ENCODE measurements around the gene PLK5.

The PLK5 gene

GRCh38 chr19:1566392-1567115 is 42.7 kb downstream of the PLK5 start:
- Mint-ChIP-seq H3K4me1 (ENCODE audit: low read depth) (peaks cover 1% of the 10 kb centered on the region), H3K27ac (no peak overlapping the region), H3K9me3 (ENCODE audit: low read depth) (no peaks in the 10 kb centered on the region), H3K4me3 (no peak overlapping the region), H3K27me3 (no peaks in the 10 kb centered on the region), H3K36me3 (no peaks in the 10 kb centered on the region)

- H3K9me3 Mint-ChIP-seq (ENCODE audit: low read depth): no peaks in the 10 kb centered on the region
- no peaks in the 10 kb centered on the region for H3K36me3 Mint-ChIP-seq
- H3K27ac Mint-ChIP-seq: no peak overlapping the region
- H3K4me3 Mint-ChIP-seq: no peak overlapping the region
- H3K27me3 Mint-ChIP-seq: no peaks in the 10 kb centered on the region
- peaks cover 1% of the 10 kb centered on the region for H3K4me1 Mint-ChIP-seq (ENCODE audit: low read depth)
Observed at GRCh38 chr19:1567116-1567847, 43.4 kb downstream of the PLK5 start.

- H3K4me1 Mint-ChIP-seq (ENCODE audit: low read depth): peaks cover 1% of the 10 kb centered on the region
- no peaks in the 10 kb centered on the region for H3K36me3 Mint-ChIP-seq
- H3K4me3 Mint-ChIP-seq: no peak overlapping the region
- H3K9me3 Mint-ChIP-seq (ENCODE audit: low read depth): no peaks in the 10 kb centered on the region
- H3K27me3 Mint-ChIP-seq: no peaks in the 10 kb centered on the region
- H3K27ac Mint-ChIP-seq: no peak overlapping the region
Observed at GRCh38 chr19:1567848-1568227, 44.0 kb downstream of the PLK5 start.

GRCh38 chr19:1568320-1569019 is 44.6 kb downstream of the PLK5 start, which contains the start of gene MEX3D:
Gene MEX3D (minus strand): TSS chr19:1568325. CDS start chr19:1568058, 267 bp downstream.
- no peaks in the 10 kb centered on the region for H3K9me3 Mint-ChIP-seq (ENCODE audit: low read depth)
- H3K27me3 Mint-ChIP-seq: no peaks in the 10 kb centered on the region
- peak within 1 kb of the TSS; percentile 40 for H3K4me3 Mint-ChIP-seq
- no peaks in the 10 kb centered on the region for H3K36me3 Mint-ChIP-seq
- no peak within 1 kb of the TSS for H3K27ac Mint-ChIP-seq
- peaks cover 1% of the 10 kb centered on the region for H3K4me1 Mint-ChIP-seq (ENCODE audit: low read depth)

GRCh38 chr19:1569997-1570396 is 46.1 kb downstream of the PLK5 start:
- Mint-ChIP-seq H3K27ac (no peak overlapping the region), H3K27me3 (no peaks in the 10 kb centered on the region), H3K9me3 (ENCODE audit: low read depth) (no peaks in the 10 kb centered on the region), H3K4me1 (ENCODE audit: low read depth) (peaks cover 1% of the 10 kb centered on the region), H3K36me3 (no peaks in the 10 kb centered on the region), H3K4me3 (peak overlapping the region; percentile 53)

- Mint-ChIP-seq H3K4me3 (no peak overlapping the region), H3K4me1 (ENCODE audit: low read depth) (peaks cover 1% of the 10 kb centered on the region), H3K27me3 (no peaks in the 10 kb centered on the region), H3K9me3 (ENCODE audit: low read depth) (no peaks in the 10 kb centered on the region), H3K27ac (no peak overlapping the region), H3K36me3 (no peaks in the 10 kb centered on the region)
Observed at GRCh38 chr19:1570836-1571235, 47.0 kb downstream of the PLK5 start.

- H3K27ac Mint-ChIP-seq: no peak overlapping the region
Observed at GRCh38 chr19:1571358-1571757, 47.5 kb downstream of the PLK5 start.

GRCh38 chr19:1572795-1573194 is 48.9 kb downstream of the PLK5 start:
- no peak overlapping the region for H3K4me3 Mint-ChIP-seq
- no peak overlapping the region for H3K27ac Mint-ChIP-seq

More at GRCh38 chr19:1571358-1571757, 47.5 kb downstream of the PLK5 start:
- H3K4me3 Mint-ChIP-seq: no peak overlapping the region
- peaks cover 1% of the 10 kb centered on the region for H3K4me1 Mint-ChIP-seq (ENCODE audit: low read depth)
- no peaks in the 10 kb centered on the region for H3K36me3 Mint-ChIP-seq
- H3K27me3 Mint-ChIP-seq: no peaks in the 10 kb centered on the region
- H3K9me3 Mint-ChIP-seq (ENCODE audit: low read depth): no peaks in the 10 kb centered on the region

GRCh38 chr19:1574354-1575136 is 50.7 kb downstream of the PLK5 start:
- Mint-ChIP-seq H3K9me3 (ENCODE audit: low read depth) (no peaks in the 10 kb centered on the region), H3K27me3 (no peaks in the 10 kb centered on the region), H3K27ac (no peak overlapping the region), H3K36me3 (no peaks in the 10 kb centered on the region), H3K4me1 (ENCODE audit: low read depth) (peaks cover 1% of the 10 kb centered on the region), H3K4me3 (no peak overlapping the region)

More at GRCh38 chr19:1572795-1573194, 48.9 kb downstream of the PLK5 start:
- no peaks in the 10 kb centered on the region for H3K36me3 Mint-ChIP-seq
- H3K4me1 Mint-ChIP-seq (ENCODE audit: low read depth): peaks cover 1% of the 10 kb centered on the region
- no peaks in the 10 kb centered on the region for H3K27me3 Mint-ChIP-seq
- H3K9me3 Mint-ChIP-seq (ENCODE audit: low read depth): no peaks in the 10 kb centered on the region

- Mint-ChIP-seq H3K27ac (no peak overlapping the region), H3K27me3 (no peaks in the 10 kb centered on the region), H3K4me1 (ENCODE audit: low read depth) (no peaks in the 10 kb centered on the region), H3K36me3 (no peaks in the 10 kb centered on the region), H3K4me3 (no peak overlapping the region), H3K9me3 (ENCODE audit: low read depth) (no peaks in the 10 kb centered on the region)
Observed at GRCh38 chr19:1575323-1576241, 51.7 kb downstream of the PLK5 start.

- Mint-ChIP-seq H3K4me3 (no peak overlapping the region), H3K27ac (no peak overlapping the region), H3K27me3 (no peaks in the 10 kb centered on the region), H3K4me1 (ENCODE audit: low read depth) (no peaks in the 10 kb centered on the region), H3K36me3 (no peaks in the 10 kb centered on the region), H3K9me3 (ENCODE audit: low read depth) (no peaks in the 10 kb centered on the region)
Observed at GRCh38 chr19:1576242-1577089, 52.6 kb downstream of the PLK5 start.

- H3K4me3 Mint-ChIP-seq: no peak overlapping the region
- H3K36me3 Mint-ChIP-seq: no peaks in the 10 kb centered on the region
- H3K4me1 Mint-ChIP-seq (ENCODE audit: low read depth): no peaks in the 10 kb centered on the region
- H3K27me3 Mint-ChIP-seq: no peaks in the 10 kb centered on the region
- H3K9me3 Mint-ChIP-seq (ENCODE audit: low read depth): no peaks in the 10 kb centered on the region
- H3K27ac Mint-ChIP-seq: no peak overlapping the region
Observed at GRCh38 chr19:1577090-1577928, 53.4 kb downstream of the PLK5 start.

Measured in activated naive CD8-positive, alpha-beta T cell (primary cell).